GM18502 (cell line): ENCODE results near the gene MFN1.

Experiments
- ATAC-seq: cut with Tn5 transposase; IDR thresholded peaks from one replicate; pipeline ENCODE4 v1.9.1; 2021; ENCODE audit warnings: mild to moderate bottlenecking; ENCODE audit not compliant: unreplicated experiment, poor library complexity

The MFN1 gene

DNA sequence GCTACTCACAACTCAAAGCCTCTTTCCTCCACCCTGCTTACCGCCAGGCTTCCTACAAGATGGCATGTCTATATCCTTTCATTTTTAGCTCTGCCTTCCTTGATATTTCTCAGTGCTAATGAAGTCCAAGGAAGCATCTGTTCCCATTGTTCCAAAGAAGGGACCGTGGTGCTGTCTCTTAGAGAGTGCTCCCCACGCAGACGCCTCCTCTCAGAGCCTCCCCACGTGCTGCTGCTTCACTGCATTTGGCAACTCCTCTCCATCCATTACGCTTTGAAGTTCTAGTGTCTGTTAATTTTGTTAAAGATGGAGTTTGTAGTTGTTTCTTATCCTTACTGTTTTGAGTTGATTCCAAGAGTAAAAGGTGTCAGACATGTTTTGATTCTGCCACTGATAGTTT lies 77.6 kb downstream of the MFN1 start:
- ATAC-seq = no peak

DNA sequence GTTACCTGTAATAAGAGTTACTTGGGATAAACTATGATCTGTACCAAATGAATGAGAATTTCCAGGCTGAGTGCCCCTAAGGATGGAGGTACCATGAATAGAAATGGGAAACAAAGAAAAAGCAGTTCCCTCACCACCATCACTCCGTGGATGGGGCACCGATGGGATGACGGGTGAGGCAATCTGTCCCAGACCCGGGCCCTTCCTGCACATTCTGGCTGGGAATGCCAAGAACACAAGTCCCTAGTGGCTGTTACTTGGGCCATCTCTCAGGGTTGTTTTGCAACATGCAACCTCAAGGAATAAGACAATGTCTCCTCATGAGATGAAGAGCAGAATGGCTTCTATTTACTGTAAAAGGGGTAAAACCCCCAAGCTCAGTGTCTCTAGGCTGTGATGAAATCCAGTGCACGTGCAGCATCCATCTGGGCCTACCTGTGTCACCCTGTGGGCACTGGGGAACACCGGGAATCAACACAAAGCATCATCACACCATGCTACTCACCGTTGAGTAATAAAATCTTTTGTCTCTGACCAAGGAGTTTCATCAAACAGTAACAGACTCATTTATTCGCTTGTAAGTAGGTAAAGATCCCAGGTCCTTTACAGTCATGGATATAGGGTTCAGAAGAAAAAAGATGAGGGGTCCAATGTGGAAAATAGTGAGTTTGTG lies 81.5 kb downstream of the MFN1 start:
- no peak for ATAC-seq

- no peak for ATAC-seq
Observed at GRCh38 chr3:179430277-179430870, 82.9 kb downstream of the MFN1 start.

GRCh38 chr3:179432021-179432420 lies 84.5 kb downstream of the MFN1 start:
- ATAC-seq = peak; percentile 77

GRCh38 chr3:179432451-179432850 lies 84.9 kb downstream of the MFN1 start:
- no peak for ATAC-seq

DNA sequence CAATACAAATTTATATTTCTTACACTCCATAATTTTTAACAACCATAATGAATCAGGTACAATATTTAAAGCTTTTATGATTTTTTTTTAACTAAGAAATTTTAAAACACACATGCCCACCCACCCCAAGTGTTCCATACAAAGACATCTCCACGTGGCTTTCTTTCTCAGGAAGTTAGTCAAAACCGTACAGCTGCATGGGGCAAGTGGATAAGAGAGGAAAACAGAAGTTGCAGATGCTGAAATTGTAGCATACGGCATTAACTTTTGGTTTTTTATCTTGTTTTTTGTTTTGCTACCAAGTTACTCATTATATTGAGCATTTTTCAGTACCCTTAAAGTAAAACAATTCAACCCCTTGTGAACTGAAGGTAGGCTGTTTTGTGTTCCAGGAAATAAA lies 89.0 kb downstream of the MFN1 start:
- ATAC-seq = no peak

DNA sequence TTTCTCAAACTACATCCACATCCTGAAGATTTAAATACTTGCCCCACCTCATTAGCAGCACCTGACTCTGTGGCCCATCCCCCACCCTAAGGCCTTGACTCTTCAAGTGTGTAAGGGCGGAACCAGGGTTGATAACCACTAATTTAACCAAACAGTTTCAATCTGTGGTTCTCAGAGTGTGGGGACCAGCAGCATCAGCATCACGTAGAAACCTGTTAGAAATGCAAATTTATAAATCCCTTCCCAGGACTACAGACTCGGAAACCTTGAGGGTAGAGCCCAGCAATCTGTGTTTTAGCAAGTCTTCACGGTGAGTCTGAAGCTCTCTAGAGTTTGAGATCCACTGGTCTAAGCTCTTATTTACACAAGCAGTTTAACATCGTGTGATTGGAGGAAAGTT lies 91.3 kb downstream of the MFN1 start:
- ATAC-seq = peak; percentile 86
